ENCODE results near the gene LINGO3.
A peak's percentile ranks its signal among the peaks of the same experiment; 100 is the strongest.

LINGO3 gene

GRCh38 chr19:2280633-2281264, 27.2 kb downstream of the LINGO3 start:
- Histone ChIP-seq H3K9me3 (no peaks in the 10 kb centered on the region), H3K27me3 (no peaks in the 10 kb centered on the region), H3K27ac (no peak overlapping the region), H3K4me1 (peaks cover 0 to 23% (median 11%) of the 10 kb centered on the region in 4 donors), H3K36me3 (peaks cover 0 to 21% (median 20%) of the 10 kb centered on the region in 3 donors), H3K4me3 (no peak overlapping the region)
- DNase-seq = no peak
- intact Hi-C loops (cut with DNase I; ENCODE audit: low total_unique reads) = no loop called here
- no peak for TF ChIP-seq CTCF (IDR thresholded peaks at IDR 0.05)

- Histone ChIP-seq H3K27me3 (no peaks in the 10 kb centered on the region), H3K4me3 (no peak overlapping the region), H3K9me3 (no peaks in the 10 kb centered on the region), H3K36me3 (peaks cover 0 to 28% (median 27%) of the 10 kb centered on the region in 3 donors), H3K27ac (no peak overlapping the region), H3K4me1 (peaks cover 0 to 38% (median 24%) of the 10 kb centered on the region in 4 donors)
- no peak for TF ChIP-seq CTCF (IDR thresholded peaks at IDR 0.05)
- intact Hi-C loops (cut with DNase I; ENCODE audit: low total_unique reads) = no loop called here
- DNase-seq = no peak
These were observed 29.3 kb downstream of the LINGO3 start for GRCh38 chr19:2278459-2279158.

- H3K4me3 ChIP-seq = no peak overlapping the region
- no peak for DNase-seq
- no peaks in the 10 kb centered on the region for H3K9me3 ChIP-seq
- no peaks in the 10 kb centered on the region for H3K27me3 ChIP-seq
- H3K36me3 ChIP-seq = peaks cover 7 to 41% (median 37%) of the 10 kb centered on the region in 3 donors
- TF ChIP-seq CTCF (IDR thresholded peaks at IDR 0.05) = no peak
- H3K4me1 ChIP-seq = peaks cover 0 to 49% (median 36%) of the 10 kb centered on the region in 4 donors
- intact Hi-C loops (cut with DNase I; ENCODE audit: low total_unique reads) = no loop called here
- H3K27ac ChIP-seq = no peak overlapping the region
These were observed 30.8 kb downstream of the LINGO3 start for GRCh38 chr19:2277138-2277537.

- Histone ChIP-seq H3K36me3 (peaks cover 13 to 47% (median 44%) of the 10 kb centered on the region in 3 donors), H3K27ac (no peak overlapping the region), H3K4me3 (no peak overlapping the region), H3K9me3 (no peaks in the 10 kb centered on the region), H3K4me1 (peaks cover 0 to 49% (median 38%) of the 10 kb centered on the region in 4 donors), H3K27me3 (no peaks in the 10 kb centered on the region)
- no peak for TF ChIP-seq CTCF (IDR thresholded peaks at IDR 0.05)
- no peak for DNase-seq
- intact Hi-C loops (cut with DNase I; ENCODE audit: low total_unique reads) = no loop called here
These were observed 31.4 kb downstream of the LINGO3 start for GRCh38 chr19:2276429-2276986.

- H3K4me1 ChIP-seq = peaks cover 0 to 54% (median 43%) of the 10 kb centered on the region in 4 donors
- intact Hi-C loops (cut with DNase I; ENCODE audit: low total_unique reads) = no loop called here
- H3K36me3 ChIP-seq = peaks cover 13 to 51% (median 51%) of the 10 kb centered on the region in 3 donors
- H3K27me3 ChIP-seq = no peaks in the 10 kb centered on the region
- no peak for DNase-seq
- no peaks in the 10 kb centered on the region for H3K9me3 ChIP-seq
- peak overlapping the region in 1 of 2 donors; percentile 24 for H3K27ac ChIP-seq
- no peak overlapping the region for H3K4me3 ChIP-seq
- TF ChIP-seq CTCF (IDR thresholded peaks at IDR 0.05) = no peak
These were observed 32.1 kb downstream of the LINGO3 start for GRCh38 chr19:2275588-2276428.
